NCI-H460 (cell line): Measurements from ENCODE around the gene MARK1. TPM values are rescaled to one million over a fixed set of nuclear protein-coding genes. Genes with fewer than 3 reads are reported as not detected.

ENCODE experiments used
- DNase-seq: peaks from one replicate; pipeline ENCODE4 v3.0.0-alpha.2; 2016; ENCODE audit warnings: low read depth; ENCODE audit errors: extremely low read depth
- polyA plus RNA-seq: library from polyadenylated mRNA; depleted of rRNA; stranded (reverse); fragments of >200 nt; gene quantifications from 2 replicates; pipeline ENCODE4 v1.2.3, GENCODE V29; 2014; cell fraction: nucleus; rRNA removed
- total RNA-seq: library from RNA; depleted of rRNA; stranded (reverse); fragments of >200 nt; shearing (Covaris generic); gene quantifications from 2 replicates; pipeline ENCODE4 v1.2.3, GENCODE V29; 2014; rRNA removed

Gene MARK1
- total RNA-seq, result 3.8 and 4.3 TPM in 2 replicates
- polyA plus RNA-seq, result 1.9 and 4.7 TPM in 2 replicates

DNA sequence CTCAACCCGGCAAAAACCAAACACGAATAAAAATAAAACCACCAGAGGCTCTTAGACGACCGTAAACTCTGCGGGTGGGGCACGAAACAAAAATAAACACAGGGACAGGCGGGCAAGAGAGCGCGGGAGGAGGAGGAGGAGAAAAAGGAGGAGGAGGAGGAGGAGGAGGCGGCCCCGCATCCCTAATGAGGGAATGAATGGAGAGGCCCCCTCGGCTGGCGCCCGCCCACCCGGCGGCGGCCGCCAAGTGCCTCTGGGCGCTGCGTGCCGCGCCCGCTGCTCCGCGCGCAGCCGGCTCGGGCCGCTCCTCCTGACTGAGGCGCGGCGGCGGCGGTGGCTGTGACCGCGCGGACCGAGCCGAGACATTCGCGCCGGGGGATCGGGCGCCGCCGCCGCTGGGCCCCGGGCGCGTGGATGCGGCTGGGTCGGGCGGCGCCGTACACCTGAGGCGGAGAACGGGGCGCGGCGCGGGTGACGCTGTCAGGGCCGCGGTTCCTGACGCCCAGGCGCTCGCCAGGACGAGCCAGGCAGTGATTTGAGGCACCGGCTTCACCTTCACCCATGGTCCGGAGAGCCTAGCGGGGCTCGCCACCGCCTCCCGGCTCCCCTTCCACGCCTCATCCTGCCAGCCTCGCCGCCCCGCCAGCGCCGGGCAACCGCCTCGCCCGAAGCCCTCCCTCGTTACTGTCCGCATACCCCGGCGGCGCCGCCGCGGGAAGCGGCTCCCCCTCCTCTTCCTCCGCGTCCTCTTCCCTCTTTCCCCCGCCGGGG lies at the start of gene MARK1:
Gene MARK1, plus strand, starts transcription at position 229 of the 771 bp plus-strand sequence. CDS start 687 bp downstream, outside the sequence.
- DNase-seq, result peak; percentile 29

DNA sequence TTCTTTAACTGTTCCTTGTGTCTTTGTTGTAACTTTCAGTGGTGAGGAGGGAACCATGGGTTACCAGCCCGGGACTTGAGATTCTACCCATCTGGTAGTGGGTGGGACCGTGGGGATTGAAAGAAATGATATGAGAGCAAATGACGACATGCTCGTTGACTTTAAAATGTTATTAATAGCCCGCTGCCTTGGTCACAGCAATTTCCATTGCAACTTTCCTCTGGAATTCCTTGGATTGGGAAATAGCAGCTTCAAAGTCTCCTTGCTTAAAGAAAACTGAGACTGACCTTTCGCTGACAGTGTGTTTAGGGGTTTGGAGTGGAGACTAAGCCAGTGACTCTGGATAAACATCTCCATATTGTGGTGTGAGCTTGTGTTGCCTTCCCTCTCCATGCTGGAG lies 44.2 kb upstream of the MARK1 start:
- no peak for DNase-seq

DNA sequence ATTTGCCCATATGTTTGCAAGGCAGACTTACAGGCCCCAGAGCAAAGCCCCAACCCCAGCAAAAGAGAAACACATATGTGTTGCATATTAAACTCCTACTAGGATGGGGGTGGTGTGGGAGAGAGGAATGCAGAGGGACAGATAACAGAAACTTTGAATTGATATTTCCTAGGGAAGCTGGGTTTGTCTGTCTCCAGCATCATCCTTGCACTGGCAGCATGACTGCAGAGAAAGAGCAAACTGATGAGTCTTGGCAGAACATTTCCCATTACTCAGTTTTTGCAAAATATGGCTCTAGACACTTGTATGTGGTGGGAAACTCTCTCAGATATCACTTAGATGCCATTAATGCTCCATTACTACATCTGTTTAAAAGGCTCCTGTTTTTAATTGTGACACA lies 43.8 kb upstream of the MARK1 start:
- no peak for DNase-seq

DNA sequence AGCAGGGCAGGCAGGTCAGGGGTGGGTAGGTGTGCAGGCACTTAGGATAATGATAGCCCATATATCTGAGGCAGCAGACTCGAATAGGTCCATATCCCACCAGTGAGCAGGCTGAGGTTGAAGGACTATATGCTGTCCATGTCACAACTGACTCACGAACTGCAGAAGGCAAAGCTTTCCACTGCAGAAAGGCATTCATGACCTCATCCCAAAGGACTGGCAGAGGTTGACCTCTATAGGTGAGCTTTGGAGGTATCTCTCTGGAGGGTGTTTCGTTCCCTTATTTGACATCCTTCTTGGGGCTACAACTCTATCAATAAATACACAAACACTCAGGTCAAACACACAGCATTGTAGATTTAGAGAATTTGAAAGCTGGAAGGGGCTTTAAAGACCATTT lies 42.8 kb upstream of the MARK1 start:
- no peak for DNase-seq

DNA sequence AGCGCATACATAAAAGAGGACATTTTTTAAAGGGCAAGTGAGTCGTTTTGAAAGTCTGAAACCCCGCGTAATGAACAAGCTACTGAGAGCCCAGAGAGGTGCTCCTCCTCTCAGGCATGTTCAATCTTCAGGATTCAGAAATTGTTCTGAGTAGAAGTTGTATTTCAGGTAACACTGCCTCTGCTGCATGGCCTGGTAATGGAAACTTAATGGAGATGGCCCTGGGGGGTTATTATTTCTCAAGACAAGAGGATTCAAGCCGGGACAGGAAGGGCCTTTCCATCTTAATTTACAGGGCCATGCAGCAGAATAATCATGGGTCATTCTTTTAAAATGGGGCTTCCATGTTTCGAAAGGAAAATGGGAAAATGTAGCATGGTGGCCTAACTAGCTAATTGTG lies 42.1 kb upstream of the MARK1 start:
- DNase-seq, result no peak

- no peak for DNase-seq
Observed at GRCh38 chr1:220487297-220487820, 40.6 kb upstream of the MARK1 start.

DNA sequence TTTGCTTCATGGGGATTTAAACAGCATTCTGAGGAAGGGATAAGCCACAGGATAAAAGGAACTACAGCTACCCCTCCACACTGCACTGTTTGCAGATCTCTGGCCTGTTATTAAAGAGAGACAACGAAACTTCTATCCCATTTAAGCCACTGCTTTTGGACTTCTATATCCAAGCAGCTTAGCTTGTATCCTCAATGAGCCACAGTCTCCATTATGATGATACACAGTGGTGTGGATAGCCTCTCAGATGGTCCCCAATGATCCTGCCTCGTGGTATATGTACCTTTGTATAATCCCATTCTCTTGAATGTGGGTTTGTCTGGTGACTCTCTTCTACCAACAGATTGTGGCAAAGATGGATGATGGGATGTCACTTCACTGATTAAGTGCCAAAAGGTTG lies 36.0 kb upstream of the MARK1 start:
- DNase-seq, result no peak

DNA sequence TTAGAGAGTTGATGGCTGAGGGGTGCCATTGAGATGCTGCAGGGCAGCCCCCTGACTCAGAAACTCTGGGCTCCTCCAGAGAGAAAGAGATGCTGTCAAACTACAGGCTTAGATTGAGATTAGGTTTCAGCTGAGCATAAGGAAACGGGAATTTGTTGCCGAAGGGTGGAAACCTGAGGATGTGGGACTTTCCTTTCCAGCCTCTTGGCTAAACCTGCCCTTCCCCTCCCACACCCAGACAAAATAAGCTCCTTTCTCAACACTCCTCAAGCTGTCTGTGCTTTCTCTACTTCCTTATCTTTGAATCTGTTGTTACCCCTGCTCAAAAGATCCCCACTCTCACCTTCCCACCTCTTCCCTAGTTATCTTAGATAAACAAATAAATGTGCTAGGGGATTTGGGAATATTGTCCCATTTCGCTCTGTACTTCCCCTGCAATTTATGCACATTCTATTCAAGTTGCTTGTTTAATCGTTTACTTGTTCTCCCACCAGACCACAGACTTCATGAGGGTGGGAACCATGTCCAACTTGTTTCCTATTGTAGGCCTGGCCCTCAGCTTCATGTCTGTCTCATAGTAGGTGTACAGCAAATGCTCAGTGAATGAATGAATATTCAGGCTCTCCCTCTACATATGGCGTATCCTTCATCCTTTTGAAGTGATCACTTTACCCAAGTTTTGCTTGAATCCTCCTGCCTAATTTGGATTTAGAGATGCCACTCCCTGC lies 30.6 kb upstream of the MARK1 start:
- no peak for DNase-seq

- no peak for DNase-seq
Observed at GRCh38 chr1:220498188-220498587, 29.7 kb upstream of the MARK1 start.

- no peak for DNase-seq
Observed at GRCh38 chr1:220500372-220500771, 27.6 kb upstream of the MARK1 start.

- no peak for DNase-seq
Observed at GRCh38 chr1:220504329-220504728, 23.6 kb upstream of the MARK1 start.

DNA sequence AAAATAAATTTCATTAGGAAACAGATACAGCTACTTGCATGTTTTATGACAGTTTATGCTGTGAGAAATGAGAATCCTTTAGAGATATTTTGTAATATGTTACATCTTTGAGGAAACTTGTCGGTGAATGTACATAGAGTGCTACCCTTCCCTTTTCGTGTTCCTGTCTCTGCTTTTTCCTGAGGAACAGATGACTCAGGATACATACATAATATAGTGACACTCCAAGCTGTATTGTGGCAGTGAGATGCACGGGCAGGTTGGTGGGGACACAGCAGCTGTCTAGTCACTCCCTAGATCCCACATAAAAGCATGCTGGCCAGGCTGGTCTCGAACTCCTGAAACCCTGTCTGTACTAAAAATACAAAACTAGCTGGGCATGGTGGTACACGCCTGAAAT lies 20.9 kb upstream of the MARK1 start:
- DNase-seq, result no peak

DNA sequence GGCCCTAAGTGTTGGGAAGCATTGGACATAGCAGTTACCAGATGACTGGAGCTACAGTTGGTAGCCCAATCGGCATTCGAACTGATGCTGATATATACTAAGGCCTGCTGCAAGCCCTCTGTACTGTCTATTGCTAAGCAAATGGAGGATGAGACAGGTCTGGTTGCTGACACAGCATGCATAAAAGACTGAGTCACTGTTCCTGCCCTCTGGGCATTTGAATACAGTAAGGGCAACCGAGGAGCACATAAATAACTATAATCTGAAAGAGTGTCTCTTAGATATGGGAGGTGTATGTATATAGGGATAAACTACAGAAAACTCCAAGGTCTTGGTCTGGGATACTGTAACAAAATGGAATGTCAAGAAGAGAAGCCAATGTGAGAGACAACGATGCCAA lies 16.8 kb upstream of the MARK1 start:
- DNase-seq, result peak; percentile 20

DNA sequence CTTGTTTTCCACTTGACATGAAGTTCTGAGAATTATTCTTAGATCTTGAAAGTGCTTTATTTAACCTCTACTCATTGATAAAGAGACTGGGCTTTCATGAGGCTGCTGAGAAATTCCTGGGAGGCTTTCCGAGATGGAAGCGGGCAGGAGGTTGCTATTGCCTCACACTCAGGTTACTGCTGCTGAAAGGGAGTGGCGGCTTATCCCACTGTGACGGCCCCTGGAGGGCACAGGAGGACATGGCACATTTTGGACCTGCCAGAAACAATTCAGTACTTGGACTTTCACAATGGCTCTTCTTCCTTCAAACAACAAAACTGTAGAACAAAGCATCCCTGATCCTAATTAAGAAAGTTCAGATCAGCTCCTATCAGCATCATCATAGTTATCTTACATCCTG lies 16.2 kb upstream of the MARK1 start:
- DNase-seq, result no peak

GRCh38 chr1:220513834-220514233 lies 14.1 kb upstream of the MARK1 start:
- no peak for DNase-seq

GRCh38 chr1:220514256-220514655 lies 13.7 kb upstream of the MARK1 start:
- DNase-seq, result no peak

GRCh38 chr1:220516014-220516721 lies 11.8 kb upstream of the MARK1 start:
- DNase-seq, result no peak

DNA sequence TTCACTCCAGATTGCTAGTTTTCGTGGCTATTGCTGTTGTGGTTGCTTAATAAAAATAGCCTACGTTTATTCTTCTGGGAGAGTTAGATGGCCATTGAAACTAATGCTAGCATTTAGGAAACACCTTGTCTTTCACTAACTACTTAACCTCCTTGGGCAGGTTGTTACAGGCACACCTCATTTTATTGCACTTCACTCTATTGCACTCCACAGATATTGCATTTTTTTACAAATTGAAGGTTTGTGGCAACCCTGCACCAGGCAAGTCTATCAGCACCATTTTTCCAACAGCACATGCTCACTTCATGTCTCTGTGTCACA lies 11.3 kb upstream of the MARK1 start:
- no peak for DNase-seq

- DNase-seq, result no peak
Observed at GRCh38 chr1:220521778-220522177, 6.2 kb upstream of the MARK1 start.

DNA sequence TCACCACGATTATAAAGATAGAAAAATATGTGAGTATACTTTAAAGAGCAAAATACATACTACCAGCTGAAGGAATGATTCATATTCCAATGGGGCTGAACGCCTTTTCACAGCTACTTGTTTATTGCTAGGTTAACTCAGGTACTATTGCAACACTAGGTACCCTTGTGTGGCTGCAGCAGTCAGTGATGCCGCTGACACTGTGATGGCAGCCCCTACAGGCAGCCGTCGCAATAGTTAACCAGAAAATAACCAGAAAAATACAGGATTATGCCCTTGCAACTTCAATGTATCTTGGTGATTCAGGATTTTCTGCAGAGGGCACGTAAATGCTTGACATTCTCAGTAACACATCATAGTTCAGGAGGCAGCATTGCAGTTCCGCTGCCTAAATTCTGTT lies 1.6 kb upstream of the MARK1 start:
- DNase-seq, result peak; percentile 18

DNA sequence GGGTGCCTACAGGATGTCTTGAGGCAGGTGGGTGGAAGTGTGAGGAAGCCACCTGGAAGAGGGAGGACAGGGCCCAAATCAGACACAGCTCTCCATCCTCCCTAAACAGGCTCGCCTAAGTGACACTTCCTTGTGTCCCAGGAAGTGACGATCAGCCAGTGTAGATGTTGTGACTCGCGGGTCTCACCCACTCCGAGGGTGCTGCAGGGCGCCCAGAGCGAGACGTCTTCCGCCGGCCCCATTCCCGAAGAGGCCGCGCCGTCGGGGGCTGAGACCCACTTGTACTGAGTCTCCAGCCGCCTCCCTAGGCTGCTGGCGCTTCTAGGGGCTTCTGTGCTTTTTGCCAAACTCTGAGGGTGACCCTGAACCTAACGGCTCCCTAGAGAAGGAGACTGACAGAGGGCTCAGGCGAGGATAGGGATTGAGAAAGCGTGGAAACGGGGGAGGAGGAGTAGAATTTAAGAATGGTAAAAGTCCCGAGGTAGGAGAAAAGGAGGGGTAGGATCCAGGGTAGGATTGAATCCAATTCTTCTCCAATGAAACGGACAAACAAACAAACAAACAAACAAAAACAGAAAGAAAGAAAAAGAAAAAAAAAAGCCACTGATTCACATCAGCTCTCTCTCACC lies 543 bp upstream of the MARK1 start:
- peak; percentile 16 for DNase-seq
